NT2/D1 (cell line): Measurements from ENCODE around the gene SYCE1L.

ENCODE experiments used
- SUZ12 ChIP-seq: IDR thresholded peaks from 2 replicates; pipeline ENCODE4 v1.6.1; 2011; ENCODE audit not compliant: insufficient read length, insufficient read depth; ENCODE audit errors: extremely low read depth
- YY1 ChIP-seq: IDR thresholded peaks from 2 replicates; pipeline ENCODE4 v1.6.1; 2011; ENCODE audit not compliant: insufficient read length, insufficient read depth
- ZNF274 ChIP-seq: IDR thresholded peaks from 2 replicates; pipeline ENCODE4 v1.6.1; 2011; ENCODE audit warnings: mild to moderate bottlenecking, low read depth, low read length

DNA sequence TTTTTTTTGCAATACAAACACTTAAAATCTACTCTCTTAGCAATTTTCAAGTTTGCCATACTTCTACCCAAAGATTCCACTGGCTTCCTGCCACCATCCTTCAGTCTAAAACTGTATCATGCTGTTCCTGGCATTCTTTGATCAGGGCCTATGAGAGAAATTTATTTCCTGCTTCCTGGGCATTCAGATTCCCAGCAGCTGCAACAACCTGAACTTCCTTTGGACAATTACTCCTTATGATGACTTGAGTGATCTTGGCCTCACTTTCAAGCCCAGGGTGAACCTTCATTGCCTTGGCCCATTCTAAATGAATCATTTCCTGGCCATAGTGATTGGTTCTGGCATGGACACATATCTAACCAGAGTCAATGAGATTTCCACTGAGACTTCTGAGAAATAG lies 26.3 kb upstream of the SYCE1L start:
- no peak for TF ChIP-seq YY1
- TF ChIP-seq SUZ12 = no peak
- no peak for TF ChIP-seq ZNF274
